ENCODE results near the gene KRT71. TPM values are rescaled to one million over a fixed set of nuclear protein-coding genes. Genes with fewer than 3 reads are reported as not detected.

KRT71 gene
- polyA plus RNA-seq, 3 donors = not detected

- peaks cover 0 to 6% (median 0%) of the 10 kb centered on the region in 3 donors for H3K27me3 Mint-ChIP-seq (ENCODE audit: low read depth in 3 of 3)
- DNase-seq = no peak
- intact Hi-C loops (cut with micrococcal nuclease) = no loop called here
- WGBS (ENCODE audit: insufficient coverage) = no CpG with 5 or more reads among the region's 2 CpGs
- H3K79me2 ChIP-seq (ENCODE audit: insufficient read depth, low read length) = no peaks in the 10 kb centered on the region
- peak overlapping the region in 2 of 7 donors; percentile 46 to 66 for H3K27ac Mint-ChIP-seq
- peaks cover 10 to 18% of the 10 kb centered on the region in 2 donors for H3K4me1 ChIP-seq (ENCODE audit: control insufficient read depth in 1 of 2, insufficient read depth in 2 of 2, low read length in 2 of 2)
- peaks cover 0 to 1% (median 0%) of the 10 kb centered on the region in 7 donors for H3K9me3 Mint-ChIP-seq
- H4K20me1 ChIP-seq (ENCODE audit: insufficient read depth, low read length) = no peaks in the 10 kb centered on the region
- H3K27ac ChIP-seq (ENCODE audit: low read depth in 1 of 2, low read length in 2 of 2) = no peak overlapping the region
- H3K4me3 Mint-ChIP-seq = no peak overlapping the region
- no peak overlapping the region for H3K4me3 ChIP-seq (replicated peaks in 1 of 3; ENCODE audit: low read depth in 2 of 3, low read length in 3 of 3)
- H2AFZ ChIP-seq (ENCODE audit: insufficient read depth, low read depth, low read length, poor library complexity, severe bottlenecking) = no peak overlapping the region
- no peaks in the 10 kb centered on the region for H3K27me3 ChIP-seq (ENCODE audit: control insufficient read depth in 2 of 2, insufficient read depth in 2 of 2, low read length in 2 of 2)
- H3K36me3 ChIP-seq (replicated peaks in 1 of 2; ENCODE audit: control insufficient read depth in 1 of 2, insufficient read depth in 2 of 2, low read length in 2 of 2) = no peaks in the 10 kb centered on the region
- peaks cover 14% of the 10 kb centered on the region for H3K4me1 Mint-ChIP-seq
- no peaks in the 10 kb centered on the region for H3K36me3 Mint-ChIP-seq
- TF ChIP-seq CTCF (IDR thresholded peaks at IDR 0.05) = no peak
- H3K4me2 ChIP-seq (replicated peaks; ENCODE audit: extremely low read depth, low read length, poor library complexity, severe bottlenecking) = no peak overlapping the region
- H3K9me3 ChIP-seq (replicated peaks in 1 of 2; ENCODE audit: control insufficient read depth in 1 of 2, insufficient read depth in 1 of 2, low read length in 2 of 2) = no peaks in the 10 kb centered on the region
- no peak overlapping the region for H3K9ac ChIP-seq (ENCODE audit: insufficient read depth, low read length, poor library complexity, severe bottlenecking)
These were observed 22.6 kb downstream of the KRT71 start for GRCh38 chr12:52530366-52530765.

GRCh38 chr12:52529846-52530245 lies 23.1 kb downstream of the KRT71 start:
- no peaks in the 10 kb centered on the region for H3K36me3 ChIP-seq (replicated peaks in 1 of 2; ENCODE audit: control insufficient read depth in 1 of 2, insufficient read depth in 2 of 2, low read length in 2 of 2)
- H4K20me1 ChIP-seq (ENCODE audit: insufficient read depth, low read length) = no peaks in the 10 kb centered on the region
- Mint-ChIP-seq H3K27ac (peak overlapping the region in 2 of 7 donors; percentile 14 to 47), H3K4me3 (no peak overlapping the region), H3K9me3 (peaks cover 0 to 1% (median 0%) of the 10 kb centered on the region in 7 donors), H3K27me3 (ENCODE audit: low read depth in 3 of 3) (peaks cover 0 to 6% (median 0%) of the 10 kb centered on the region in 3 donors), H3K4me1 (peaks cover 14% of the 10 kb centered on the region), H3K36me3 (no peaks in the 10 kb centered on the region)
- H3K27ac ChIP-seq (ENCODE audit: low read depth in 1 of 2, low read length in 2 of 2) = no peak overlapping the region
- H3K79me2 ChIP-seq (ENCODE audit: insufficient read depth, low read length) = no peaks in the 10 kb centered on the region
- DNase-seq = no peak
- peaks cover 10 to 18% of the 10 kb centered on the region in 2 donors for H3K4me1 ChIP-seq (ENCODE audit: control insufficient read depth in 1 of 2, insufficient read depth in 2 of 2, low read length in 2 of 2)
- no peak for TF ChIP-seq CTCF (IDR thresholded peaks at IDR 0.05)
- intact Hi-C loops (cut with micrococcal nuclease) = no loop called here
- no peaks in the 10 kb centered on the region for H3K27me3 ChIP-seq (ENCODE audit: control insufficient read depth in 2 of 2, insufficient read depth in 2 of 2, low read length in 2 of 2)
- 100% methylated on average over 1 of the region's 9 CpGs for WGBS (ENCODE audit: insufficient coverage)
- H3K4me3 ChIP-seq (replicated peaks in 1 of 3; ENCODE audit: low read depth in 2 of 3, low read length in 3 of 3) = no peak overlapping the region
- H3K4me2 ChIP-seq (replicated peaks; ENCODE audit: extremely low read depth, low read length, poor library complexity, severe bottlenecking) = no peak overlapping the region
- no peak overlapping the region for H2AFZ ChIP-seq (ENCODE audit: insufficient read depth, low read depth, low read length, poor library complexity, severe bottlenecking)
- H3K9ac ChIP-seq (ENCODE audit: insufficient read depth, low read length, poor library complexity, severe bottlenecking) = no peak overlapping the region
- no peaks in the 10 kb centered on the region for H3K9me3 ChIP-seq (replicated peaks in 1 of 2; ENCODE audit: control insufficient read depth in 1 of 2, insufficient read depth in 1 of 2, low read length in 2 of 2)
